Superior temporal gyrus (tissue), 1 donor: ENCODE data around the gene PXDN.
A peak's percentile ranks its signal among the peaks of the same experiment; 100 is the strongest.
"Not testable (repeated sequence)": the region's sequence is repeated elsewhere in the genome, so short reads cannot be mapped to it uniquely, and the experiment has no call there.

Experiments used
- DNase-seq: peaks from one replicate; pipeline ENCODE4 v3.0.0-alpha.2; 2016; ENCODE audit errors: extremely low spot score

The PXDN gene

DNA sequence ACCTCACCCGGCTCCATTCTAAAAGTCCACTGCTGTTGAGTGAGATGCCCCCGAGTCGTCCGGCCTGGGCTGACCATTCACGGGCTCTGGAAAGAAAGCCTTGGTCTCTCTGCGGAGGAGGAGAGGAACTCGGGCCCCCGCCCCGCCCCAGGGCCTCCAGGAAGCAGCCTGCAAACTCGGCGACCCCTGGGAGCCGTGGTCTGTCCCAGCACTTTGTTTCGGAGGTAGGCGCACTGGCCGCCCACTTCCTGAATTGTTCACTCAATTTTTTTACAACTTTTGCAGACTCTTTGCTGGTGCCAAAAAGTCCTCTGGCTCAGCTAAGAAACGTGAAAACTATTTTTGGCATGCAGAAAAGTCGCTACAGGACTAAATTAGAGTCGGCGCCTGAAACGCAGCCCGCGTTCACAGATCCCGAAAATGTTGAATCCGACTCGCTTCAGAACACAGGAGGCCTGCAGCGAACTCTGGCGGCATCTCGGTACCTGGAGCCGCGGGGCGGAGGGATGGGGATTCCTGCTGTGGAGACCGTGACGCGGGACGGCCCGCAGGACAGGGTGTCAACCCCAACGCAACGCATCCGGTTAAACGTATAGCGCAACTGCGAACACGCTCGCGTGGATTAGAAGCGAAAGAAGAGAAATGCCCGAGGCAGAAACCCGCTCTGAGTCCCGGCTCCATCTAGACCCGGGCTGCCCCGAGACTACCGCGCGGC lies 1.5 kb downstream of the PXDN start:
- DNase-seq, result peak; percentile 51

- no peak for DNase-seq
Measured at GRCh38 chr2:1742301-1742680, 2.0 kb downstream of the PXDN start.

DNA sequence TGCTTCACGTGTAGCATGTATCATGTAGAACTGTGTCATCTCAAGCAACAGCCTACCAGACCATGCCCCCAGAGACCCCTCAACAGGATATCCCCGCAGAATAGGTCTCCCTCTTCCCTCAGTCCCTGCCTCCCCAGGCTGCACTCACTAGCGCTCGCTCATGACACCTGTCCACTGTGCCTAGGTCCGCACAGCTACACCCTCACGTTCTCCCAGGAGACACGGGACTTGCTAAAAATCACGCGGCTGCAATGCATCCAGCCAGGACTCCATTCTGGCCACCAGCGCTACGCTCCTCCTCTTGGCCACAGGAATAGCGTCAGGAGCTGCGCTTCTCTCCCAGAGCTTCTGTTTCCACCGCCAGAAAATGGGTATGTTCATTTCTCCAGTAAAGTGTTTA lies 2.5 kb downstream of the PXDN start:
- no peak for DNase-seq

DNA sequence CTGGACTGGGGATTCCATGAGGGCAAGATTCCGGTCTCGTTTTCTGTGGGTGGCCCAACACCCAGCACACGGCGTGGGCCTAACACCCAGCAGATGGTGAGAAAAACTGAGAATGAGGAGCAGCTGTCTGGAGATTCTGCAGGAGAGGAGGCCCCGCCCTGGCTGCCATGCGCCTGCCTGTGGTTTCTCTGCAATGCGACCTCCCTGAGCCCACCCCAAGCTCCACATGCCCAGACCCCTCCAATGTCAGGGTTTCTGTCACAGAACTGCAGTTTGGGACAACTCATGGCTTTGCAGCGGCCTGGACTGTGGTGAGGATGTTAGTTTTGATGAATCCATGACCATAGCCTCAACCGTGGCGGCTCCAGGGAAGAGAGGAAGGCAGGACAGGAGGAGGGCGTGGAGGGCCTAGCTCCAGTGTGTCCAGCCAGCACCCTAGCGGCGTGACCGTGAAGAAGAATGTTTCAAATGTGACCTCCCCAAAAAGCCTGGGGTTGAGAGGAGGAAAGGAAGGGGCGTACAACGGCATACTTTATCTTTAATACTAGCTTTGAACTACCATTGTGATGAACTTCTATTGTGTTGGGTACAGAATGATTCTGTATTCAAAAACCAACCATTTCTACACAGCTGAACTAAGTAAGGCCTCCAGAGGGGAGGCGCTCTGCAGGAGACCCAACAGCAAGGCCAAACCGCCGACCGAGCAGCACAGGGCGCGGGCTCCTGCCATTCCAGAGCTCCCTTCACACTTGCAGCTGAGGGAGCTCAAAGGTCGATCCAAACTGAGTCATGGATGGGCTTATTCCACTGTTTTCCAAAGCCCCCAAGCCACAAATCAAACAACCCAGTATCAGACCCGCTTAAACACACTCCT lies 3.4 kb downstream of the PXDN start:
- no peak for DNase-seq

GRCh38 chr2:1739961-1740715 lies 4.2 kb downstream of the PXDN start:
- no peak for DNase-seq

DNA sequence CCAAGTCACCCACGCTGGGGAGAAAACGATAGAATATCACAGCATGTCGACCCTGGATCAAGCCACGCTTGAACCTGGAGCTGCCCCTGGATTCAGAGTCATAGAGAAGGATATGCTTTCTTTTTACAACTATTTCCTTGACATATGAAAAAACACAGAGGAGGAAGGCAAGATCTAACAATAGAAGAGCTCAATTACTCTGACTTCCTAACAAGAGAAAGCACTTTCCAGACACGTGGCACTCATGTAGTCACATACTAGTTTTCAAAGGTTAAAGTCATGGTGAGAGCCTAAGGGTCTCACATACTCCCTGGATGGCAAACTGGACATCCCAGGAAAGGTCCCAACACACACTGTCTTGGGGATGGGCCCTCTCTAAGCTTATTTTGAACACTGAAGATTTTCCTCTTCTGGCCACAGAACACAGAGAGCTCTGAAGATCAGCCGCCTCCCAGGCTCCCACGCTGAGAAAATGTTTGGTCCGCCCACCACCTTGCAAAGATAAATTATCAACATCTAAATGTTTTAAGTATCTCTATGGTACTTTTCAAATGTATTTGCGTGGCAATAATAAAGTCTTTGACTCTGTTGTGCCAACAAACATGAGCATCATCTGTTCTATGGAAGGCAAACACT lies 4.9 kb downstream of the PXDN start:
- no peak for DNase-seq

DNA sequence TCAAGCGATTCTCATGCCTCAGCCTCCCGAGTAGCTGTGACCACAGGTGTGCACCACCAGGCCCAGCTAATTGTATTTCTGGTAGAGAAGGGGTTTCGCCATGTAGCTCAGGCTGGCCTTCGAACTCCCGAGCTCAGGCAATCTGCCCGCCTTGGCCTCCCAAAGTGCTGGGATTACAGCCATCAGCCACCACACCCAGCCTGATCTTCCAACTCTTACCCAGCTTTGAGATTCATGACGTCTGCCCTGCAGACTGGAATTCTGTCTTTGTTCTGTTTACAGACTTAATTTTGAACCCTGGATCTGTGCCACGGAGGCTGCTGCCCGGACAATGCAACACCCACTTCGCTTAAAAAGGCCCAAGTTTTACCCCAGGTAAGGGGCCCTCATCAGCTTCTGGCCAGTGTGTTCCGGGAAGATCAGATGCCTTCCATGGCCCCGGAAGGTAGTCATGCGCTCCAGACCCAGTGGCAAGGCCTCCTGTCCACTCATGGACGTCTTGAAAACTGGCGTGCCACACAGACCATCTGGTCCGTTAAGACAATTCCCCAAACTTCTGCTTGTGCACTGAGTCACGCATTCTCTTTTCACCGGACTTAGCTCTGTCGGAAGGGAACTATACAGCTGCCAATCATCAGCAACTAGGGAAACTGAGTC lies 5.5 kb downstream of the PXDN start:
- no peak for DNase-seq

GRCh38 chr2:1738163-1738562 lies 6.2 kb downstream of the PXDN start:
- no peak for DNase-seq

- no peak for DNase-seq
Measured at GRCh38 chr2:1736997-1737480, 7.3 kb downstream of the PXDN start.

- DNase-seq, result no peak
Measured at GRCh38 chr2:1736045-1736444, 8.3 kb downstream of the PXDN start.

DNA sequence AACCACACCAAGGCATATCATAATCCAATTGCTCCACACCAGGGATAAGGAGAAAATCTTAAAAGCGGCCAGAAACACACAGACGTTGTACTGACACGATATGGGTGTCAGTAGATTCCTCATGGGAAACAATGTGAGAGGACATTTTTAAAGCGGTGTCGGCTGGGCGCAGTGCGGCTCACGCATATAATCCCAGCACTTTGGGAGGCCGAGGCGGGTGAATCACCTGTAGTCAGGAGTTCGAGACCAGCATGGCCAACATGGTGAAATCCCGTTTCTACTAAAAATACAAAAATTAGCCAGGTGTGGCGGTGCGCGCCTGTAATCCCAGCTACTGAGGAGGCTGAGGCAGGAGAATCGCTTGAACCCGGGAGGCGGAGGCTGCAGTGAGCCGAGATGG lies 11.0 kb downstream of the PXDN start:
- not testable (repeated sequence) for DNase-seq

DNA sequence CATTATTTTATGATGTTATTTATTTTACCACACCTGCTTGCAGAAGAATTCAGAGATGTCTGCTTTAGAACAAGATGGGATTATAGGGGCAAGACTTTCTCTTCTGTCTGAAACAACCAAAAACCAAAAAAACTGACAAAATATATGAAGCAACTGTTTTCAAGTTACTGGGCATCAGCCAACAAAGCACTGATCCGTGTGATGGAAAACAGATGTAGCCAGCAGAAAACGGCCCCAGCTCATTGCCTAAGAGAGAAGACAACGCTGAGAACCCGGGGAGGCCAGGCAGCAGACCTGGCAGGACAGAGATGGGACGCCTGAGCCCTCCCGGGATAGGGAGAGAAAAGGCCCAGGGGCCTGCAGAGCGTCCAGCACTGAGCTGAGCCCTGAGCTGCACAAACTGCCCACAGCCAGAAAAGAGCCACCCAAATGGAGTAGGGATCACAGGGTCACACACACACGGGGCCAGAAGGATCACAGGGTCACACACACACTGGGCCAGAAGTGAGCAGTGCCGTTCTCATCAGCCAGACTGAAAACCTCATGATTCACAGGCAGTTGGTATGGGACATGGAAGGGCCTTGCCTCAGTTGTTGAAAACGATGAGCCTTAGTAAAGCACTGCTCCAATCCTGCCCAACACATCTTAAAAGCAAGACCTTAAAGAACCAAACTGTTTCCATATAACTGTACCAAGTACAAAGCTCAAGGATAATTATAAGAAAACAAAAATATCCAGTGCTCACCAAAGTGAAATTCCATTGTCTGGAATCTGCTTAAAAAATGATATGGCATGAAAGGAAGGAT lies 12.1 kb downstream of the PXDN start:
- no peak for DNase-seq

GRCh38 chr2:1731447-1731962 lies 12.8 kb downstream of the PXDN start:
- DNase-seq, result no peak

DNA sequence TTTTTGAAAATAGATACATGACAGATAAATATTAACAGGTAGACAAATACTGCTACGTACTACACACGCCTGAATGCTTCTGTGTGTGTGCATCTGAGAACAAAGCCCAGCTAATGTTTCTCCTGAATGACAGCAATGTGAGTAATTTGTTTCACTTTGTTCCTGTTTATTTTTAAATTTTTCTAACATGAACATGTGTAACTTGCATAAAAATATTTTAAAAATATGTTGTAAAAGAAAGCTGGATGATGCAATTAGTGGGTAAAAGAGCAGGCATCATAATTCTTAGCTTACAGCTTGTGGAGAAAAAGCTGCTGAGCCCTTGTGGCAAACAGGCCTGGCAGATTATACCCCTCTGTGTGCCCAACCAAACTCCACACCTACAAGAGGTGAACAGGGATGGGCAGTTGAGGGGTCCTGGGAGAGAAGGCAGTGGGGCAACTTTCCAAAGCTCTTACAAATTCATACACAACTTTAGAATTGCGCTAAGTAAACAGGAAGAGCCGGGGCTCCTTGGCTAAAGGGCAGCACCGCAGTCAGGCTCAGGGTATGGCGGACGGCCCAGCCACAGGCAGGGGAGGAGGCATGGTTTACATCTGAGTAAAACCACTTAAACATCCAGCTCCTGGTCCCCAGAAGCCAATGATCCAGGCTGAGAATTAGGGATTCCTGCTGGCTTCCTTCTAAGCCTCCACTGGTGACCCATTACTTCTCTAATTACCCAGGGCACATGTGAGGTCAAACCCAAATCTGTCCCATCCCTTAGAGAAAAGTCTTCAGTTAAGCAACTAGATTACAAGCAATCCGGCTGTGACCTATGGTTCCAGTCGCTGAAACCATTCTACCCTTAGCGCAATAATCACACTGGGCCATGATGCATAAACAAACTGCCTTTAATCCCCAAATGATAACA lies 14.0 kb downstream of the PXDN start:
- DNase-seq, result no peak

- DNase-seq, result no peak
Measured at GRCh38 chr2:1729242-1729641, 15.1 kb downstream of the PXDN start.

- no peak for DNase-seq
Measured at GRCh38 chr2:1728821-1729220, 15.5 kb downstream of the PXDN start.

DNA sequence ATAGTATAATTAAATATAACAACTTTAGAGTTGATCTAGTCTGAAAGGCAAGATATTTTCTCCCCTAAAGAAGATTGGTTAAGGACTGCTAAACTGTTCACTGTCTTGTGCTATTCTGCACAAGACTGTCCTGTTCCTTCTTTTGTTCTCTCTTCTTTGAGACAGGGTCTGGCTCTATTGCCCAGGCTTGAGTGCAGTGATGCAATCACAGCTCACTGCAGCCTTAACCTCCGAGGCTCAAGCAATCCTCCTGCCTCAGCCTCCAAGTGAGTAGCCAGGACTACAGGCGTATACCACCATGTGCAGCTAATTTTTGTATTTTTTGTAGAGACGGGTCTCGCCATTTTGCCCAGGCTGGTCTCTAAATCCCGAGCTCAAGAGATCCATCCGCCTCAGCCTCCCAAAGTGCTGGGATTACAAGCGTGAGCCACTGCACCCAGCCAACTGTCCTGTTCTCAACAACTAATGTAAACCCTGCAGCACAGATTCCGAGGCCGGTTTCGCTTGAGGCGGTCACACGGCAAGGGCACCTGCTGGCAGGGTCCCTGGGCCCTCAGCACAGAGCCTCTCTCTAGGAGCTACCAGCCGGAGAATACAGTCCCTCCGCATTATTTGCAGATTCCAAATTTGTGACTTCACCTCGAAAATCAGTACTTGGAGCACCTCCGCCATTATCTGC lies 16.4 kb downstream of the PXDN start:
- no peak for DNase-seq

- no peak for DNase-seq
Measured at GRCh38 chr2:1727101-1727771, 17.1 kb downstream of the PXDN start.
